HG03460 (cell line): ENCODE measurements around the gene FOXP1.

ENCODE experiments used
- ATAC-seq: cut with Tn5 transposase; IDR thresholded peaks from one replicate; pipeline ENCODE4 v1.9.1; 2021; ENCODE audit not compliant: unreplicated experiment

The FOXP1 gene

DNA sequence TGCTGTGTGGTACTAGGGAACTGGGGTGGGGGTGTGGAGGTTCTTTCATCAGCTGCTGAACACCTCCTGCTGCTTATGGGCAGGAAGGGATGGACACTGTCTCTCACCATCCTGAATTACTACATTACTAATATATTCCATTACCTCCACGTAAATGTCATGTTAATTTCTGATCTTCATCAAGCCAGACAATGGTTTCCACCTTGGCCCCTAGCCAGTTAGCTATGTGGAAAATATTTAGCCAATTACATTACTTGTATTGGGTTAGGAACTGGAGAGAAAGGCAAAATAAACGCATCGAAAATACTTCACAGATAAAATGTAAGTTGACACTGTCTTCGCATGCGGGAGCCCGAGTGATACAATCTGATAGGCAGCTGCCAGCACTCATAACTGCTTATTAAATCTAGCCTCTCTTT is 95.1 kb downstream of the FOXP1 start:
- ATAC-seq = no peak

DNA sequence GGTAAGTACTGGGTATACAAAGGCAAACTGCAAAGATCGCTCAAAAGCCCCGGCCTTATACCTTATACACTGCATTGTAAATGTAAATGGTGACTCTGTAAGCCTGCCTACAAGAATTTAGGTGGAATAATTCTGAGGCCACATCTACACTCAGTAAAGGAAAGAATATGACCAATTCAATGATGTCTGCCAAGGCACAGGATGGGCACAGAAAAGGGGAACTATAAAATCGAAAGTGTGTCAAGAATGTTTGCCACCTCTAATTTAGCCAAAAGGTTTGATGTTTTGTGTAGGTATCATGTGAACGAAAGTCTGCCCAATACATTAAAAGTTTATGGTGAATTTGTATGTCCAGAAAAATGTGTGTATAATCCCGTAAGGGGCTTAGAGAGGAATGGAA is 96.1 kb downstream of the FOXP1 start:
- no peak for ATAC-seq

DNA sequence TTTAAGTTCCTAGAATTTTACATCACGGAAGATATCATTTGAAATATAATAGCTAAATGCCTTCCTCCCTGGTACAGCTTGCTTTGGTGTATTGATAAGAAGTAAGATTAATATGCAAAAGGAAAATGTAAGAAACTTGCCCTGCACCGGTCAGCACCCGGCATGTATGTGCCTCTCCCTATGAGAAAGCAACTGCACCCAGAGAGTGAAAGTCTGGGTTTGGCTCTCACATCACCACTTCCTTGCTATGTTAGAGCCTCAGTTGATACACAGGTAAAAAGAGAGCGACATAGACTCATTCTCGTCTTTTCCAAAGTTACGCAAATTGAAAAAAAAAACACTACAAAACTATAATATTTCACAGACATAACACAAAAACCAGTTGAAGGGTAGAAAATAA is 96.7 kb downstream of the FOXP1 start:
- ATAC-seq = no peak

DNA sequence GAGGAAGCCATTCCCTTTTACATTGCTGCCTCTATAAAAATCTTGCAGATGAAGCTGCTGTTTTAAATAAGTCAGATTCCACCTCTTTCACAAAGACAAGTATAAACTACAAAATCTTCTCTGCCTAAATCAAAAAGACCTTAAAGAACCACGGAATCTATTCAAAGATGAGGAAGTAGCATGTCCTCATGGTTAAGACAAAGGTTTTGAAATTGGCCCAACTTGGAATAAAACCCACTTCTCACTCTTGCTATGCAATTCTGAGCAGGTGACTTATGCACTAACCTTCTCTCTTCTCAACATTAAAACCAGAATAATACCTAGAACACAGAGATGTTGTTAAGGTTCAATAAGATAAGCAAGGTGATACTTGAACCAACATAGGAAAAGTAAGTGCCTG is 97.6 kb downstream of the FOXP1 start:
- no peak for ATAC-seq

DNA sequence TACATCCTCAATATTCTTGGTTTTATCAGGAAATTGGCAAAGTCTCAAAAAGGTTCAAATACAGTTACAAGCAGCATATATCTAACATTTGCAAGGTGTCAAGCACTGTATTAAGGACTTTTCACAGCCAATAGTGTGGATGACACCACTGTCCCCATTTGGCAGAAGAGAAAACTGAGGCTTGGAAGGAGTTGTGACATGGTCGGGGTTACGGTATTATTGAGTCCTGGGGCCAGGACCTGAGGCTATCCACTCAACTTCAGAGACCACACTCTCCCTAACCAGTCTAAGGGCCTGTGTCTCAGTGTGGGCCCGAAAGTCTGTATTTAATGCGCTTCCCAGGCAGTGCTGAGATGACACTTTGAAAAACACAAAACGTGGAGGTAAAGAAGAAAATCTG is 99.1 kb downstream of the FOXP1 start:
- no peak for ATAC-seq

DNA sequence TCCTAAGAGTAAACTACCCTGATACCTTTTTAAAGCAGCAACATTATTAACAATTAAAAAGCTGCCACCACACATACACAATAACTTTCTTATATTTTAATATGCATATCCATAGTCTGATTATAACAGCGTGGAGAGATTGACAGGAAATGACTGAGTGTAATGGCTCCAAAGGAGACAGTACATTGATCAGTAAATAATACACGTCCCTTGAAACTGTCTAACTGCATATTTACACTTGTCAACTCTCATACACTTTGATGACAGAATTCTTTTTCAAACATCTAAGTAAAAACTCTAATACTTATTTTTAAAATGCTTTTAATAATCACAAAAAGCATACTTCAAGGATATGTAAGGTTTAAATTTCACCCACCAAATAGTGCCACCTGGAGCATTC is 99.5 kb downstream of the FOXP1 start:
- no peak for ATAC-seq

DNA sequence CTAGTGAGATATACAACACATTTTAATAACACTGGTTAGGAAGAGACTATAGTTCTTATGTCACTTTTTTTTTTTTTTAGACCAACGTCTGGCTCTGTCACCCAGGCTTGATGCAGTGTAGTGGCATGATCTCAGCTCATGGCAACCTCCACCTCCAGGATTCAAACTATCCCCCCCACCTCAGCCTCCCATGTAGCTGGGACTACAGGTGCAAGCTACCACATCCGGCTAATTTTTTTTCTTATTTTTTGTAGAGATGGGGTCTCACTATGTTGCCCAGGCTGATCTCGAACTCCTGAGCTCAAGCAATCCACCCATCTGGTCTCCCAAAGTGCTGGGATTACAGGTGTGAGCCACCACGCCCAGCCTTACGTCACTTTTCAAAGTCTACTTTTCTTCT is 100.8 kb downstream of the FOXP1 start:
- no peak for ATAC-seq

DNA sequence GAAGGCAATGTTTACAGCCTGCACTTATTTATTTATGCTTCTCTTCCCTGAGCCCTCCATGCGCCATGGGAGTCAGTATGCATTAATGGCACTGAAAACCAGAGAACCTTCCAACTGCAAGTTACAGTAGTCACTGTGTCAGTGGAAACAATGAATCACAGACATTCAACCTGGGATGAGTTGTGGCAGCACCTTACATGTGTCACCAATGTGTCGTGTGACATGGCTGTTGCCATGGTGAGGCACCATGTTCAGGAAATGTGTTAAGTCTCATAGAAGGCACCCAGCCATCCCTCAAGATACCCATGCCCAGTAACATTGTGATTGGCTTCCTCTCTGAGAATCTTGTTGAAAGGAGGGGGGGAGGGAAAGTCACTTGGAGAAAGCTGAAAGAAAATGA is 105.0 kb downstream of the FOXP1 start:
- ATAC-seq = no peak

DNA sequence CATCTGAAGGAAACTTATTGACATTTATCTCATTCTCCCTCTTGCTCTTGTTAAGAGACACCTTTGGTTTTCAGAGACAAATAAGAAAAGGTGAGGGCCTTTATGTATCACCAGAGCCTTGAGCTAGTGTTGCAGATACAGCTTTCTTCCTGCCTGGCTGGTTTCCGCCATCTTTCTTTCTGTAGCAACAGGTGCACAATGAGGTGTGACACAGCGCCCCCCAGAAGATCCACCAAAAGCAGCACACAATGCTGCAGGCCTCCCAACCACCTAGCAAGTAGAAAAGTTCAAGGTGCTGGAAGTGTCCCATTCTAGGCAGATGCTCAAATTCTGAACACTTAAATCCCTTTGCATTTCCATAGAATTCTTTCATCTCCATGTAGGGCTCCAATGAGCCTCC is 106.6 kb downstream of the FOXP1 start:
- ATAC-seq = no peak

DNA sequence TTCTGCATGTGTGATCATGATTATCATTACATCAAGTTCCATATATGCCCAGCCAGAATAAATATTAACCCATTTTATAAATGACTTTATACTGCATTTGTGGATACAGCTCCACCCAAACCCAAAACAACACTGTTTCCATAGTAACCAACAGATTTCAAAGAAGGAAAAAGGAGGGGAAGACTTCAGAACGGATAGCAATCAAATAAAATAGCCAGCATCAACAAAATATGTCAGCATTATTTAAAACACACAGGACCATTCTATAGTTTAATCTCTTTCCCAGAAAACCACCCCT is 114.4 kb downstream of the FOXP1 start:
- no peak for ATAC-seq

DNA sequence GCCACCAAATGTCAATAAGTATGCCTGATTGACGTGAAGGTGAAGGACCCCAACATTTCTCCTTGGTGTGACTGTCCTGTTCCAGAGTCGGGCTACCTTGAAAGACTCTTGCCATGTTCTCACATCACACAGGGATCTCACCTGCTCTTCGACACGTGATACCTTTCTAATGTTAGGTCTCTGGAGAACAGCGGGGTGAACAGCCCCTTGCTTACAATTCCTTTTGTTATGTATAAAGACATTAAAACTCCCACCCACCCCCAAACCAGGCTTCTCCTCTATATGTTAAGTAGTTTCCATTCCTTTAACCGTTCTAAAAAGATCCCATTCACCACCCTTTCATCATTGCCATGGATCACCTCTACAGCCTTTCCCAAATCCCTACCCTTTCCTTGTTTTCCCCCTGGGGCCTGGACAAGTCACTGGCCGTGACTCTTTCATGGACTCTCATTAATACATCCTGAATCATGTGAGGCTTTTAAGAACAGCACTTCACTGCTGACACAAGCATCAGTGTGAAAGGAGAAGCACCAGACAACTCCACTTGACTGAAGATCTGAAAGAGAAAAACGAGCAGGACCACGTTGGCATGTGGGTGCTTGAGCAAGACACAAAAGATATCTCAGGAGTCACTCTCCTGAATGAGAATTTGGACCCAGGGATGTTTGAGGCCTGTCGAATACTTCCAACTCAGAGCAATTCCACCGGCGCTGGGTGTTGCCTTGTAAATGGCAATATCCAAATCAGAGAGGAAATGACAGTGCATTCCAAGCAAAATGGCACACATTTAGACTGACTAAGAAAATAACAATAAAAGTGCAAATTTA is 115.0 kb downstream of the FOXP1 start:
- ATAC-seq = no peak

DNA sequence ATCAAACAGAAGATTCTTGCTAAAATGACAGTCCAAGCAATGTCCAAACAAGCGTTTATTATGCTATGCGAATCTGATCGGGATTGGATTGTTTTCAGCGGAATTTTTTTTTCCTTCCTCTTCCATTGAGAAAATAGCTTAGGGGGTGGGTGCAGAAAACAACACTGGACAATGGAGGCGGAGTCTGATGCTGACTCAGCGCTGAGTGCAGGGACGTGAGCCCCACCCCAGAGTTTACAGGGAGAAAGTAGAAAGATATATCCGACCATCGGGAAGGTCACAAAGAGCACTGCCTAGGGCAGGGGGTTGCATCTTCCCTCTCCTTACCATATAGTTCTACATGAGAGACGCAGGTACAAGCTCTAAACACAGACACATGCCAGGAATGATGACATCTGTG is 117.0 kb downstream of the FOXP1 start:
- ATAC-seq = no peak

DNA sequence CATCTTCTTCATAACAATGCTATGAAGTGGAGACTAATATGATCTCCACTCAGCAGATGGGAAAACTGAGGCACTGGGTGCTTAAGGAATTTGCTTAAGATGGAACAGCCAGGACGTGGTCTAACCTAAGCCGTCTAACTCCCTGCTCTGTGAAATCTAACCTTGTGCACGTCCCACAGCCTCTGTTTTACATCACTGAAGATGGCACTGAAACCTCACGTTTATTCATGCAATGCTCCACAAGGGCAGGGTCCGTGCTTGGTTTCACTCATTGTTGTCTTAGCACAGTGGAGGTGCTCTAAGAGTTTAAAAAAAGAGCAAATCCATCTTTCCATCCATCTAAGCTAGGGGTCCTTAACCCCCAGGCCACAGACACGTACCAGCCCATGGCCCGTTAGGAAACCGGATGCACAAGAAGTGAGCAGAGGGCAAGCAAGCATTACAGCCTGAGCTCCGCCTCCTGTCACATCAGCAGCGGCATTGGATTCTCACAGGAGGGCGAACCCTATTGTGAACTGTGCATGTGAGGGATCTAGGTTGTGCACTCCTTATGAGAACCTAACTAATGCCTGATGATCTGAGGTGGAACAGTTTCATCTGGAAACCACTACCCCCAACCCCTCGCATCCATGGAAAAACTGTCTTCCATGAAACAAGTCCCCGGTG is 118.0 kb downstream of the FOXP1 start:
- no peak for ATAC-seq

DNA sequence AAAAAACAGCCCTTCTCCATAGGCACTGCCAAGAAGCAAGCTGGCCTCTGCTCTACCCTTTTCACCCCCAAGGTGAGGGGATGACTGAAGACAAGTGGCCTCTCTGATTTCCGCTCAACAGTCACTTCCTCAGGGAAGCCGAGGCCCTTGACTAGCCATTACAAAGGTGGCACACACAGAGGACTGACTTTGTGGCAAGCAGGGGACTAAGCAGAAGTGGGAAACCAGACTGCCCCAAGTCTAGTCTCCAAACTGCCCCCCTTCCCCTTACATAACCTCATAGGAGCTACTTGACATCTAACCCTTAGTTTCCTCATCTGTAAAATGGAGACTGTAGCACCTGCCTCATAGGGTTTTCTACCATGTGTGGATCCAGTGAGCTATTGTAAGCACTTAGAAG is 118.9 kb downstream of the FOXP1 start:
- ATAC-seq = no peak

DNA sequence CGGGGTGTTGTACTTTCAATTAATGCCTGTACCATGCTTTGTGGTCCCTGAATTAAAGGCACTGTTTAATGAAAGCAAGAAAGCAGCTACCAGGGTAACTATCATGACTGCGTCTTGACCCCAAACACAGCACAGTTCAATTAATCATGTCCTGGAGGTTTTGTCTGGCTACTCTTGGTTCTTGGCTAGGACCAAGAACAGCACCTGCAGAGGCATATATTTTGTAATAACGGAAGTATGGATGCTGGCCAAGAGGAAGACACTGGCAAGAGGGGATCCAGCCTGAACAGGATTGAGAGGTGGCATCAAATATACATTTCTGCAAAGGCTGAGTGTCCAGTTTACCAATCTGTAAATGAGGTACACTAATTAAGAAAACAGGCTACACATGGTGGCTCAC is 119.9 kb downstream of the FOXP1 start:
- ATAC-seq = no peak

DNA sequence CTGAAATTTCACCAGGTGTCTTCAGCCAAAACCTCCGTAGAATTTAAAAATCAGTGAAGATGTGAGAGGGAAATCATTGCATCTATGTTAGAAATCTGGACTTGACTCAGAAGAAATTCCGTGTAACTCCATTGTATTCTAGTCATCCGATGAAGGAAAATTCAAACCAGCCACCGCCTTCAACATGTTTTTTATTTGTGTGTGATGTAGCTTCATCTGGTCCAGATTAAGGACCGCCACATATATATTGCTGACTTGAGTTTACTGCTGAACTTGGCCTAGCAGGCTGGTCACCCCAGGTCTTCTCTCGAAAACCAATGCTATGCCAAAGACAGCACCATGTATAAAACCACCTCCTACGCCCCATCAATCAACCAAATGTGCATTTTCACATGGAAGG is 120.9 kb downstream of the FOXP1 start:
- ATAC-seq = no peak

DNA sequence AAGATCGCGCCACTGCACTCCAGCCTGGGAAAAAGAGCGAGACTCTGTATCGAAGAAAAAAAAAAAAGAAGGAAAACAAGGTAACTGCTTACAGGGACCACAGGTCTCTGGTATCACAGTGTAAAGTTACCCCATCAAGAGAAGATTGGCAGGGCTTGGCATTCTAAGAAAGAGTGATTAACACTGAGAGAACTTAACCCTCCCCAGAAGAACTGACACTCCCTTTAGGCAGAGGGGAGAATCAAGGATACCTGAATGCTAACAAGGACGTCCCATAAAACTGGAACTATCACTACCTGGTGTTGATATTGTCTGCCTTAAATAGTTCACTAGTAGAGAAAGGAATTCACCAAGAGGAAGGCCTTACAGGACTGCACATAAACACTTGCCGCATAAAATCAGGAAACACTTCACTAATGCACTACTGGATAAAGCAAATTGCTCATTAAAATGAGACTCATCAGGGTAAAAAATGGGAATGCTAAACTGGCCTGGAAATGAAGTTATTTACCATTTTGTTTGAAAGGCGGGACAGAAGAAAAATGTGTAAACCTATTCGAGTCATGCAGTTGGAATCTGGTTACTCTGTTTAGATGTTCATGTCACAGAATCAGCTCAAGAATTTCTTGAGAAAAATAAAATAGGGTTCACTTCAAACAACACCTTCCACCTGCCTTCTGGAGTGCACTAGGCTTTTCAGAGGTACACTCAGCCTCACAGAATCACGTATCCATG is 121.6 kb downstream of the FOXP1 start:
- no peak for ATAC-seq

DNA sequence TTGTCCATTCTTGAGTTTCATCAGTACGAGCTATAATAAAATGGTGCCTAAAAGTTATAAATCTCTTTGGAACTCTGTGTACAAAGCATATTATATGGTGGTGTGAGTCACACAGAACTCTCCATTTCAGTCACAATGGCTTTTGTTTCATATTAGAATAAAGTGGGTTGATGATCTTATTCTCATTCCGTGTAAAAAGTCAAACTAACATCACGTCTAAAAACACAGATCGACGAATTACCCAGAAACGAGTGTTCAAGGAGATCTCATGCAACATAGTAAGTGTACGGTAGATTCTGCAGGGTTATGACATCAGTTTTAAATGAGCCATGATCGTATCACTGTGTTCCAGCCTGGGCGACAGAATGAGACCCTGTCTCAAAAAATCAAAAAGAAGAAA is 122.4 kb downstream of the FOXP1 start:
- ATAC-seq = no peak

DNA sequence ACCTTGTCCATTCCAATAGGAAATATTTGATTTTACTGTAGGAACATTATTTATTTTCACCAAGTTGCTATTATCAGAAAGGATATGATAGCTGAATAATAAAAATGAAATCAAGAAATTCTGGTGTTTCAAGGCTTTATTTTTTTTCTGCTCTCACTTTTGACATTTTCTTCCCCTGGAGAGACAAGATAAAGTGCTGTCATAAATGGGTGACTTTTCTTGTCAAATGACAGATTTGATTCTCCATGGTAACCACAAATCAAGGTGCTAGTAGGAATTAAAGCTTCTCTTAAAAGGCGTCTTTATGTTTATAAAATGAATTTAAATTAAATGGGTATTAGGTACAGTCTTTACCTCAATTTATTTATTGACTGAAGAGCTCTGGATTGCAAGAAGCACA is 124.6 kb downstream of the FOXP1 start:
- no peak for ATAC-seq

DNA sequence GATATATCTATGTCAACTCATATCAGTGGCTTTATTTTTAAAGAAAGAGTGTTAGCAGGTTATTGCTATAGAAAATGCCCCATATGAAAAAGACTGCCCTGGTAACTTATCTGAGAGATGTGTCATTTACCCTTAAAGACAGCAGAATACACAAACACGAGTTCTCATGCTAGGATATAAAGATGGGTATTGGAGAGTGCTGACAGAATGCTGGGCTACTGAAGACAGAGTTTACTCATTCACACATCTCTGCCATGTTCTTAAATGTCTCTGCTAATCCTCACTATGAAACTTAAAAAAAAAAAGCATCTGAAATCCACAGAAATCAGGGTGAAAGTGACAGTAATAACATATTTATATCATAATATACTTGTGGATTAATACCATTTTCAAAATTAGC is 126.7 kb downstream of the FOXP1 start:
- ATAC-seq = no peak

DNA sequence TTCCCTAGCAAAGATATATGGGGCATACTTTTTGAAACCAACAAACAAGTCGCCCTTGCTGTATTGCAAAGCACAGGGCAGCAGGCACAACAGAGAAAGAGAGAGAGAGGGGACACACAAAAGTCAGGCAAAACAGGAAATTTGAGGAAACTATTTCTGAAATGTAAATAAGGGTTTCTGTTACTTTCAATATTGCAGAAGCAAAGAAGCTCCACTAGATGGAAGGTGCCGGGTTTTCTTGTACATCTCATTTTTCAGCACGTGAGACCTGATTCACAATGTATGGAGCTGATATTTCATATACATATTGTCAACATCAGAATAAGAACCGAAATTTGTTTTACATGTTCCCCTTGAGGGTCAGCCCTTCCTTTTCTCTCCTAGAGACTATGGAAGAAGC is 127.4 kb downstream of the FOXP1 start:
- no peak for ATAC-seq
